Measurements from ENCODE around the gene PLEKHG5.

The PLEKHG5 gene

DNA sequence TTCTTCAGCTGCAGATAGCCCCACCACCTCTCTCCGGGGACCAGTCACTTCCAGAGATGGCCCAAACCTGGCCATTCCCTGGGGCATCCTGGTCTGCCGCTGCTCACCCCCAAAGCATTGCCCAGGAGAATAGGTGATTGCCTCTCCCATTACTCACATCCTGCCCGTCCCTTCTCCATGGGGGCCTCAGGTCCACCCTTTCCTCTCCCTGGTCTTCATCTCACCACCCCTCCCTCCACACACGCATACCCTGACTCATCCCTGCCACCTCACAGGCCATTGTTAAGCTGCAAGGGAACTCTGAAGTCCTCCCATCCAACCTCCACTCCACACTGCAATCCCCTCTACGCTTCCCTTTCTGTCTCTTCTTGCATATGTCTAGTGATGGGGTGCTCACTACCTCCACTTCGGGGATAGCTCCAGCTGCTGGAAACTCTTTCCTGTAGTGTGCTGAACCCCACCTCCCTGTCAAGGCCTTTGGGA, at the start of gene PLEKHG5:
Gene PLEKHG5, minus strand, starts transcription at position 188 of the 483 bp plus-strand sequence. CDS start 14,096 bp downstream, outside the sequence.
- no peak for DNase-seq

DNA sequence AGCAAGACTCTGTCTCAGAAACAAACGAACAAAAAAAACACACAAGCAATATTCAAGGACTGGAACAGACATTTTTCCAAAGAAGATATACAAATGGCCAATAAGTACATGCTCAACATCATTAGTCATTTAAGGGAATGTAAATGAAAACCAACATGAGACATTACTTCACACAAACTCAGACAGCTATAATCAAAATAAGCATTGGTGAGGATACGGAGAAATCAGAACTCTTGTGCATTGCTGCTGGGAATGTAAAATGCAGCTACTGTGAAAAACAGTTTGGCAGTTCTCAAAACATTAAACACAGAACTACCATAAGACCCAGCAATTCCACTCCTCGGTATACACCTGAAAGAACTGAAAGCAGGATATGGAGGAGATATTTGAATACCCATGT, 47.5 kb upstream of the PLEKHG5 start:
- no peak for DNase-seq

DNA sequence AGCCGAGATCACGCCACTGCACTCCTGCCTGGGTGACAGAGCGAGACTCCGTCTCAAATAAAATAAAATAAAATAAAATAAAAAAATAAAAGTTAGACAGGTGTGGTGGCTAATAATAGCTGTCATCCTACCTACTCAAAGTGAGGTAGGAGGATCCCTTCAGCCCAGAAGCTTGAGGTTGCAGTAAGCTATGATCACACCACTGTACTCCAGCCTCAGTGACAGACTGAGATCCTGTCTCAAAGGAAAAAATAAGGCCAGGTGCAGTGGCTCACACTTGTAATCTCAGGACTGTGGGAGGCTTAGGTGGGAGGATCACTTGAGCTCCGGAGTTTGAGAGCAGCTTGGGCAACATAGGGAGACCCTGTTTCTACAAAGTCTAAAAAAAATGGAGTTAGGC, 44.8 kb upstream of the PLEKHG5 start:
- DNase-seq: no peak

- DNase-seq: no peak
Measured at GRCh38 chr1:6535214-6535613, 43.7 kb upstream of the PLEKHG5 start.

DNA sequence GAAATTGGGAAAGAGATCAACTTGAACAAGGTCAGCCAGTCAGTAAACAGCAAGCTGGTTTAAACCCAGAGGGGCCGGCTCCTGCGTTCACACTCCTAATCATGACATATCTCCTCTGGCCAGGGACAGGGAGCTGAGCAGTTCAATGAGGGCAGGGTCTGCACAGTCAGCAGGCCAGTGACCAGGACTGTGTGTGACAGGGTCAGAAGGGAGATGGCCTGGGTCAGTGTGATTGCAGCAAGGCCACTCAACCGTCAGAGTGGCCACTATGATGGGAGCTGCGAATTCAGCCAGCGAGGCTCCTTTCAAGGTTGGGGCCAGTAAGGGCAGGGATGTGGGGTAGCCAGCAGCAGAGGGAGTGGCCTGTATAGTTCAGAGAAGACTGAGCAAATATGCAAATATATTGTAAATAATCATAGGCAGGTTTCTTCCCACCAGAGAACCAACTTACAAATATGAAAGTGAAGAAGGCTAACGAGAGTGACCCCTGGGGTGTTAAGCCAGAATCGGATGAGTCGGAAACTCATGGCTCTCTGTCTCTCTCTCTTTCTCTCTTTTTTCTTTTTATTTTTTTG, 42.9 kb upstream of the PLEKHG5 start:
- DNase-seq: no peak

DNA sequence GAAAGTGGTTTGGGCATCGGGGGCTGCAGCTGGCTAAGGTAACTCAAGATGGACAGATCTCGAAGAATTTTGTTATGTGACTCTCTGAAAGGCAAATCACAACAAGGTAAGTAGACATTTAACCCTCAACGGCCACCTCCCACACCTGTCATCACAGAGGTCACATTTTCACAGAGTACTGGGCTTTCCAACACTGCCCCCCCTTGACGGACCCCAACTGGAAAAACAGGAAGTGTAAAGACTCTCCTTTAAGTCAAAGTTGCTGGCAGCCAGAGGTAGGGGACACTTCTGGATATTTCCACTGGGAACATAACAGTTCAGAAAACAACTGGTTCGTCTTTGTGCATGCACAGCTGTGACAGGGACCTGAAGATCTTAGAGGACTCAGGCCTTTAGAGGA, 40.5 kb upstream of the PLEKHG5 start:
- no peak for DNase-seq

DNA sequence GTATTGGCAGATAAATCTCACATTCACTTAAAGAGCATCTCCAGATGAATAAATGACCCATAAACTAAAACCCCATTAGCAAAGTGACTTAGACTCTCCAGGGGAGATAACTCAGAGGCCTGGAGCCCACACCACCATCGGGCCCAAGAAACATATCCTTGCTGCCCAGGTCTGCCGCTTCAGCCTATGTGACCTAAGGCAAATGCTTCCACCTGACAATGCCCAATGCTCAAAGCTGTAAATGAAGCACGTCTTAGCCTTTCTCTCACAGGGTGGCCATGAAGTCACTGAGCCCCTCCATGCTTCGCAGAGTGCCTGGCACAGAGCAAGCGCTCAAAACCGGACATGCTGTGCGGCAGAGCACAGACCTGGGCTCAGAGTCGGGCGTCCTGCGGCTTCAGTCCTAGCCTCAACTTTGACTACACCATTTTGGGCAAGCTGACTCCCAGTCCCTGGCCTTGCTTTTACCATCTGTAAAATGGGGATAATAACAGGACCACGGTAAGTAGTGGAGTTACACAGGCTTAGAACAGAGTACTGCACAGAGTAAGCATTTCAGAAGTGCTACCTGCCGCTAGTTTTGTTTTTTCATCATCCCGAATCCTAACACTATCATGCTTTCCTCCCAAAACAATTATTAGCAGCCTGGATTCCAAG, 39.2 kb upstream of the PLEKHG5 start:
- no peak for DNase-seq

DNA sequence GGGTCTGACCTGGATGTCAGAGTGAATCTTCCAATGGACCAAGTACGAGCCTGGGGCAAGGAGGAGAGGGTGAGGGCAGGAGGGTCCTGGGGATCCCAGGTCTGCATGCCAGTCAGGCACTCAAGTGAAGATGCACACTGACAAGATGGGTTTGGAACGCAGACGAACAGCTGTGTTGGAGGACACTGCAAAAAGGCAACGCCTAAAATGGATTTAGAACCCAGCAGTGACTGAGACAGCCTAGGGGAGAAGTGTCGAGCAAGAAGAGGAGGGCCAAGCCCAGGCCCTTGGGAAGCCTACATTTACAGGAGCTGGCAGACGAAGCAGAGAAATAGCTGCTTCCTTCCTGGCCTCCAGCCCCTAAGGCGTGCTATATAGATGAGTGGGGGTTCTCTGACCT, 37.0 kb upstream of the PLEKHG5 start:
- DNase-seq: no peak

GRCh38 chr1:6526316-6526715, 34.8 kb upstream of the PLEKHG5 start:
- DNase-seq: no peak

GRCh38 chr1:6523566-6523965, 32.1 kb upstream of the PLEKHG5 start:
- DNase-seq: no peak

GRCh38 chr1:6521536-6521935, 30.1 kb upstream of the PLEKHG5 start:
- no peak for DNase-seq

- DNase-seq: no peak
Measured at GRCh38 chr1:6519935-6520671, 28.6 kb upstream of the PLEKHG5 start.

DNA sequence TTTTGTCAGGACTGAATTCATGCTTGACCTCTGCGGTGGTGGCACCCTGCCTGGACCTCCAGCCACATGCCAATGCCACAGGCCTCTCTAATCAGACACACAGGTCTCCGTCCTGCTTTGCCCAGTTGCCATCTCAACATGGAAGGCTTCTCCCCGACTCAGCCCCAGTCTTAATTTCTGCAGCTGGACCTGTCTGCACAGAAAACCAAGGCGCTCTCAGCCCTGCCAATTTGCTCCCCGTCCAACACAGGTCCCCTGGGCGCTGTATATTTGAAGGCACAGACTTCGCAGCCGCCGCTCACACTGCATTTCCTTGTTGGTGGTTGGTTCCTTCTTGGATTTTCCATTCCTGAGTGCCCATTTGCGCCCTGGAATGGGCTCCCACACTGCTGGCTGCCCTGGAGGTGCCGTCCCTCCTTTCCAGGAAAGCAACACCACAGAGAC, 28.0 kb upstream of the PLEKHG5 start:
- DNase-seq: no peak

DNA sequence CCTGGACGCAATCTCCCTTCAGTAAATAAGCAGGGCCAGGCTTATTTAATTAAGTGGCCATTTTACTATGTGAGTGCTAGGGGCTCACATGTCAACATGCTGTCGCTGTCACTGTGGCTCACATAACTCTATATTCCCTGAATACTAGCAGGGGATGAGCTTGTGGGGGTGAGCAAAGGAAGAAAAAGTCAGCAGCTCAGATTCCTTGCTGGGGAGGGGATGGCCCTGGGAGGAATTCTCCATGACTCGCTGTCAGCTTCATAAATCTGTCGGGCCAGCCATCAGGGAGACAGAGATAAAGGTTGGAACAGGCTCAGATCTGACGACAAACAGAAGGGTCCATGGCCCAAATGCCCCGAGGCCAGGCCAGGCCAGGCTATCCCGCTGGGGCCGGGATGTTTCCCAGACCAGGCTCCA, 26.0 kb upstream of the PLEKHG5 start:
- no peak for DNase-seq

DNA sequence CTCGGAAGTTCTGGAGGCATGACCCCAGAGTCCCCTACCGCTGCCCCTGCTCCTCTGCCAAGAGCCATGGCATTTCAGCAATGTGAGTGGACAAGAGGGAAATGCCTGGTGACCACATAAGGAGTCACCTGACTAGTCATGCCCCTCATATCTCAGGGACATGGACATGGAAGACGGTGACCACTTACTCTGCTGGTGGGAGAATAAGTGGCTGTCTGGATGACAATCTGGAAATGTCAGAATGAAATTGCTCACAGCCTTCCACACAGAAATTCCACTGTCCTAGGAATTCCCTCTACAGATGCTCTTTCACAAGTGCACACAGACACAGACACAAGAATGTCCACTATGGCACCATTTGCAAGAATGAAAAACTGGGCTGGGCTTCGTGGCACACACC, 24.3 kb upstream of the PLEKHG5 start:
- DNase-seq: no peak

DNA sequence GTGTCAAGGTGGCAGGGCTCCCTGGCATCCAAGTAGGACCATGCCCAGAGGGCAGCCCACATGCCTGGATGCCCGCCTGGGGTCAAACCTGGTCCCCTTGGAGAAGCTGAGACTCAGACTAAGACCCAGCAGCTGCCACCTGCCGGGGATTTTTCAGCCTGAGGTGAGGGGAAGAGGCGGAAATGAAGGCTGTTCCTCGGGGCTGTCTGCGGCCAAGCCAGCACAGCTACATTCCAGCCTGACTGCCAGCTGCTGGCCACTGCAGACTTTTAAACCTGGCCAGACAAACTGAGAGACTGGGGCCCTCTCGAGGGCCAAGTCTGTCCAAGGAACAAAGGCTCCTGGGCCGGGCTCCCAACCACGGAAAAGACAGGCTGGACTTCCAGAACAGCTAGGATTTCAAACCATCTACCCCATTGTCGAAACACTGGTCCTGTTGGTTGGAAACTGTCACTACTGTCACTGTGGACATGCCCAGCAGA, 21.9 kb upstream of the PLEKHG5 start:
- DNase-seq: no peak

GRCh38 chr1:6512908-6513280, 21.4 kb upstream of the PLEKHG5 start:
- no peak for DNase-seq

- no peak for DNase-seq
Measured at GRCh38 chr1:6512245-6512907, 20.9 kb upstream of the PLEKHG5 start.

DNA sequence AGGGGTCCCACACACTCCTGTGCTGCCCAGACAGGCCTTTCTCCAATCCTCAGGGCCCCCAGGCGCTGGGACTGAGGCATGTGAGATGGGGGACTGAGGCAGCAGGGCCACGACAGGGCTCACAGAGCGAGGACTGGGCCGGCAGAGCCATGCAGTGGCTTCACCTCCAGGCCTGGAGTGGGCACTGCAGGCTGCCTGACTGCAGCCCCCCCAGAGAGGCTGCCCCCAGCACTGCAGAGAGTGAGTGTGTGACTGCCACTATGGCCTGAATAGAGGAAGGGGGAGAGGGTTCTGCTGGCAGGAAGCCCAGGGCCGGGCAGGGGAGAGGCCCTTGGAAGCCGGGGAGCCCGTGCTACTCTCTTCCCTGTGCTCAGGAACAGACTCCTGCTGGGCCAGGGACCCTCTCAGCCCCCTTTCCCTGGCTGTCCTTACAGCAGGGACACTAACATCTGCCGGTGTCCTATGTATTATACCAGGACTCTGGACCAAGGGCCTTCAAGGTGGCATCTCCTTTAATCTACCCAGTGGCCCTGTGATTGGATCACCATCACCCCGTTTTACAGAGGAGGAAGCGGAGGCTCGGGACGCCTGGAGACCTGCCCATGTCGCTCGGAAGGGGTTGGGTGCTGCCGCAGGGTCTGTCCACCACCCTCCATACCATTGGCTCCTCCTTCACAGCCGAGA, 20.2 kb upstream of the PLEKHG5 start:
- no peak for DNase-seq

- DNase-seq: no peak
Measured at GRCh38 chr1:6511056-6511455, 19.6 kb upstream of the PLEKHG5 start.

DNA sequence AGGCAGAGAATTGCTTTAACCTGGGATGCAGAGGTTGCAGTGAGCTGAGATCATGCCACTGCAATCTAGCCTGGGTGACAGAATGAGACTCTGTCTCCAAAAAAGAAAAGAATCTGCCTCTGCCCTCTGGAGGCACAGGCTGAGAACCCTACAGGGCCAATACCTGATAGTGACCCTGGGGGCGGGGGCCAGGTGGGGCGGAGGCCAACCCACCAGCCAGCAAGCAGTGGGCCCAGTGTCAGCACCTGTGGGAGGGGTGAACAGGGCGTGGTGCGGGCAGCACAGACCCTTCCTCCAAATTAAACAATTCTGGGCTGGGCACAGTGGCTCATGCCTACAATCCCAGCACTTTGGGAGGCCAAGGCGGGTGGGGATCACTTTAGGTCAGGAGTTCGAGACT, 19.0 kb upstream of the PLEKHG5 start:
- no peak for DNase-seq

- no peak for DNase-seq
Measured at GRCh38 chr1:6509919-6510291, 18.4 kb upstream of the PLEKHG5 start.

All from NCI-H2029 treated with DMSO at 0.1 percent for 48 hours (cell line).